Lower leg skin (tissue), 4 donors: ENCODE results near the gene SLC7A6OS. TPM values are rescaled to one million over a fixed set of nuclear protein-coding genes. Genes with fewer than 3 reads are reported as not detected.

Source experiments
- DNase-seq, 2 donors: peaks; one replicate each; pipeline ENCODE4 v3.0.0-alpha.2; 2019; ENCODE audit warnings: low spot score in 2 of 2
- H3K4me3 ChIP-seq: fragments of 200-600 bp; sonication (generic); 2 replicates; pipeline ENCODE4 v1.5.1; 2017; ENCODE audit warnings: mild to moderate bottlenecking, low read depth; ENCODE audit not compliant: poor library complexity, severe bottlenecking
- POLR2A ChIP-seq, 2 donors: fragments of 450-650 bp; IDR thresholded peaks; one replicate each; pipeline ENCODE4 v1.6.1; 2016 to 2017; ENCODE audit warnings: antibody characterized with exemption in 2 of 2, mild to moderate bottlenecking in 1 of 2, moderate library complexity in 1 of 2
- WGBS, 2 donors: methylation state at CpG; one replicate each; pipeline ENCODE4 v1.1.5; 2018; 5-methylcytosine and 5-hydroxymethylcytosine counted together
- intact Hi-C: fragments of 100-400 bp; cut with DNase I; formaldehyde crosslinking; loops from one replicate; pipeline ENCODE4 v1.15.0; 2023; ENCODE audit warnings: low total_unique reads
- total RNA-seq, 4 donors: library from RNA; depleted of rRNA; stranded (reverse); fragments of >200 nt; gene quantifications; one replicate each; pipeline ENCODE4 v1.1.0, GENCODE V29; 2016
- TF ChIP-seq, protein P1 (sequence below), 3 donors: fragments of 450-650 bp; IDR thresholded peaks; one replicate each; pipeline ENCODE4 v1.5.1; 2016; ENCODE audit warnings: antibody characterized with exemption in 3 of 3, mild to moderate bottlenecking in 3 of 3, moderate library complexity in 2 of 3

The SLC7A6OS gene
- total RNA-seq, 4 donors from 2014 or later = 10.1 to 14.9 (median 11.0) TPM

GRCh38 chr16:68347605-68348004, 36.9 kb upstream of the SLC7A6OS start:
- DNase-seq = no peak
- 78 to 81% methylated on average over 4 of the region's 4 CpGs for WGBS, 2 donors
- intact Hi-C loops = no loop called here
- TF ChIP-seq, protein P1, sequence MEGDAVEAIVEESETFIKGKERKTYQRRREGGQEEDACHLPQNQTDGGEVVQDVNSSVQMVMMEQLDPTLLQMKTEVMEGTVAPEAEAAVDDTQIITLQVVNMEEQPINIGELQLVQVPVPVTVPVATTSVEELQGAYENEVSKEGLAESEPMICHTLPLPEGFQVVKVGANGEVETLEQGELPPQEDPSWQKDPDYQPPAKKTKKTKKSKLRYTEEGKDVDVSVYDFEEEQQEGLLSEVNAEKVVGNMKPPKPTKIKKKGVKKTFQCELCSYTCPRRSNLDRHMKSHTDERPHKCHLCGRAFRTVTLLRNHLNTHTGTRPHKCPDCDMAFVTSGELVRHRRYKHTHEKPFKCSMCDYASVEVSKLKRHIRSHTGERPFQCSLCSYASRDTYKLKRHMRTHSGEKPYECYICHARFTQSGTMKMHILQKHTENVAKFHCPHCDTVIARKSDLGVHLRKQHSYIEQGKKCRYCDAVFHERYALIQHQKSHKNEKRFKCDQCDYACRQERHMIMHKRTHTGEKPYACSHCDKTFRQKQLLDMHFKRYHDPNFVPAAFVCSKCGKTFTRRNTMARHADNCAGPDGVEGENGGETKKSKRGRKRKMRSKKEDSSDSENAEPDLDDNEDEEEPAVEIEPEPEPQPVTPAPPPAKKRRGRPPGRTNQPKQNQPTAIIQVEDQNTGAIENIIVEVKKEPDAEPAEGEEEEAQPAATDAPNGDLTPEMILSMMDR (IDR thresholded peaks at IDR 0.05) = no peak
- no peak for TF ChIP-seq POLR2A (IDR thresholded peaks at IDR 0.05)
- no peak overlapping the region for H3K4me3 ChIP-seq

DNA sequence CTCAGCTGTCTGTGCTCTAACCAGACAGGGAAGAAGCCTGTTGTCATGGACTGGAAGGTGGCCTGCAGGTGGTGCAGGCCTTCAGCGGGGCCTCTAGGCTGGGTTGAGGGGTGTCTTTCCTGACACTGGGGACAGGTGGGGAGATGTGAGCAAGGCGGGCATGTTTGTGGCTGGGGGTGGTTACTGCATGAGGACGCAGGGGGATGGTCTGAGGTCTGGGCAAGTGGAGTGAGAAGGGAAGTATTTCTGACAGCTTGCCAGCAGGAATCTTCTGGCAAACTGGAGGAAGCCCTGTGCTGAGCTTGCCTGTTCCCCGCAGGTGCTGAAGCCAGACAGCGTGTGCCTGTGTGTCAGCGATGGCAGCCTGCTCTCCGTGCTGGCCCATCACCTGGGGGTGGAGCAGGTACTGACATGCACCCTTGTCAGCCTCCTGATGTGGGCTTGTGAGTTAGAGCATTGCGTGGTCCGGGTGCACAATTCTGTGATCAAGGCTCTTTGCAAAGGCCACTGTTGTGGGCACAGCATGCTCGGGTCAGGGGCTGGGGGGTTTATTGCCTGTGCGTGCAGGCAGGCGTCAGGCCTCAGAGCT, 36.2 kb upstream of the SLC7A6OS start:
- DNase-seq = no peak

DNA sequence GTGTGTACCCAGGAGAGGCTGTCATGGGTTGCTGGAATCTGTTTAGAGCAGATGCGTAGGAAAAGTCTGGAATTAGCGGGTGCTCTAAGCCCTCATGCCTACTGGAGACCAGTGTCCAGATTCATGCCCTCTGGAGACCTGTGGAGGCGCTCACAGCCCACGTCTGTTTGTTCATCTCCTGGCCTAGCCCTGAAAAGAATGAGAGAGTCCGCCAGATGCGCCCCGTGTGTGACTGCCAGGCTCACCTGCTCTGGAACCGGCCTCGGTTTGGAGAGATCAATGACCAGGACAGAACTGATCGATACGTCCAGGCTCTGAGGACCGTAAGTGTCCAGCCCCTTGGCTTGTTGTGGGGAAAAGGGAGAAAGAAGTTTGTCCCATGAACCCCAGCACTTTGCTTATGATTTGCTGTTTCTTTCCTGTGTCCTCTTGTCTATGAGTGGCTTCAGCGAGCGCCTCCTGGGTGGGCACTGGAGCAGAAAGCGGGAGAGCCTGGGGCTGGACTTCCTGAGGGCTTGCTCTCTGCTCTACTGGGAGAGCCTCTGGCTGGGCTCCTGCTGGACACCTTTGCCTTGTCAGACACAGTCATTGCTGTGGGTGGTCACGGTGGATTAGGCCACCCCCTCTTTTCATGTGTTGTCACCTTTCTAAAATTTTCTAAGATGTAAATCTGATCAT, 35.4 kb upstream of the SLC7A6OS start:
- TF ChIP-seq, protein P1 (IDR thresholded peaks at IDR 0.05) = no peak
- no peak for TF ChIP-seq POLR2A (IDR thresholded peaks at IDR 0.05)
- no peak overlapping the region for H3K4me3 ChIP-seq
- 91 to 92% methylated on average over 15 to 16 of the region's 16 CpGs for WGBS, 2 donors
- intact Hi-C loops = no loop called here
- DNase-seq = no peak

More for the DNA sequence above, 36.2 kb upstream of the SLC7A6OS start:
- H3K4me3 ChIP-seq = no peak overlapping the region
- intact Hi-C loops = no loop called here
- TF ChIP-seq, protein P1 (IDR thresholded peaks at IDR 0.05) = no peak
- no peak for TF ChIP-seq POLR2A (IDR thresholded peaks at IDR 0.05)
- WGBS, 2 donors = 56 to 61% methylated on average over 12 of the region's 12 CpGs

GRCh38 chr16:68345351-68345810, 34.6 kb upstream of the SLC7A6OS start:
- no peak for TF ChIP-seq POLR2A (IDR thresholded peaks at IDR 0.05)
- TF ChIP-seq, protein P1 (IDR thresholded peaks at IDR 0.05) = no peak
- intact Hi-C loops = no loop called here
- WGBS, 2 donors = 82 to 91% methylated on average over 11 of the region's 11 CpGs
- no peak overlapping the region for H3K4me3 ChIP-seq
- no peak for DNase-seq

DNA sequence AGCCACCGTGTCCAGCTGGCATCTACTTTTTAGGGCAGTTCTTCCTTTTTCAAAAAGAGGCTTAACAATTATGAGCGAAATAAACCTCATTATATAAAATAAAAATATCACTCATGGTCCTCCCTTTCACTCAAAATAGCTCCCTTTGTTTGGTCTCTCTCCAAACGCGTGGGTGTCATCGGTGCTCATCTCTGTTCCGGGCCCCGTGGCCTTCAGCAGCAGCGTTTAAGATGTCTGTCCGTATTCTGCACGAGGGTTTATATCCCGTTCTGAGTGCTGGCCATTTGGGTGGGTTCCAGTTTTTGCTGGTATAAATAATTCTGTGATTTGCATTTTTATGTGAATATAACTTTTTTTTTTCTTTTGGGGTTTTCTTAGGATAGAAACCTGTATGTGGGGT, 33.5 kb upstream of the SLC7A6OS start:
- WGBS, 2 donors = 78 to 85% methylated on average over 11 of the region's 11 CpGs
- TF ChIP-seq, protein P1 (IDR thresholded peaks at IDR 0.05) = no peak
- DNase-seq = no peak
- H3K4me3 ChIP-seq = no peak overlapping the region
- intact Hi-C loops = no loop called here
